GM19035 (cell line): ENCODE measurements around the gene SDK1.
"Not testable (repeated sequence)": the region's sequence is repeated elsewhere in the genome, so short reads cannot be mapped to it uniquely, and the experiment has no call there.

Experiments used
- ATAC-seq: cut with Tn5 transposase; IDR thresholded peaks from one replicate; pipeline ENCODE4 v1.9.1; 2021; ENCODE audit not compliant: unreplicated experiment

The SDK1 gene

GRCh38 chr7:3643091-3643490 lies 342.0 kb downstream of the SDK1 start:
- ATAC-seq, result no peak

GRCh38 chr7:3648276-3648675 lies 347.2 kb downstream of the SDK1 start:
- no peak for ATAC-seq

- ATAC-seq, result no peak
Measured at GRCh38 chr7:3649250-3649649, 348.2 kb downstream of the SDK1 start.

GRCh38 chr7:3649678-3650440 lies 348.8 kb downstream of the SDK1 start:
- no peak for ATAC-seq

GRCh38 chr7:3650844-3651243 lies 349.8 kb downstream of the SDK1 start:
- ATAC-seq, result no peak

GRCh38 chr7:3655635-3656034 lies 354.6 kb downstream of the SDK1 start:
- no peak for ATAC-seq

GRCh38 chr7:3657206-3657605 lies 356.2 kb downstream of the SDK1 start:
- no peak for ATAC-seq

- ATAC-seq, result no peak
Measured at GRCh38 chr7:3668743-3669142, 367.7 kb downstream of the SDK1 start.

- ATAC-seq, result no peak
Measured at GRCh38 chr7:3670898-3671297, 369.8 kb downstream of the SDK1 start.

GRCh38 chr7:3673524-3673923 lies 372.5 kb downstream of the SDK1 start:
- no peak for ATAC-seq

GRCh38 chr7:3678314-3678810 lies 377.3 kb downstream of the SDK1 start:
- no peak for ATAC-seq

- ATAC-seq, result no peak
Measured at GRCh38 chr7:3682028-3682710, 381.1 kb downstream of the SDK1 start.

GRCh38 chr7:3683546-3684539 lies 382.8 kb downstream of the SDK1 start:
- no peak for ATAC-seq

- ATAC-seq, result no peak
Measured at GRCh38 chr7:3688071-3688470, 387.0 kb downstream of the SDK1 start.

- no peak for ATAC-seq
Measured at GRCh38 chr7:3688842-3689241, 387.8 kb downstream of the SDK1 start.

GRCh38 chr7:3691478-3692158 lies 390.6 kb downstream of the SDK1 start:
- no peak for ATAC-seq

GRCh38 chr7:3695602-3696001 lies 394.6 kb downstream of the SDK1 start:
- no peak for ATAC-seq

- ATAC-seq, result no peak
Measured at GRCh38 chr7:3696113-3696512, 395.1 kb downstream of the SDK1 start.

- no peak for ATAC-seq
Measured at GRCh38 chr7:3697472-3697871, 396.4 kb downstream of the SDK1 start.

- ATAC-seq, result no peak
Measured at GRCh38 chr7:3705258-3705657, 404.2 kb downstream of the SDK1 start.

GRCh38 chr7:3706091-3706490 lies 405.0 kb downstream of the SDK1 start:
- not testable (repeated sequence) for ATAC-seq
